T47D (cell line): ENCODE results near the gene MARCHF2.
"Not testable (repeated sequence)": the region's sequence is repeated elsewhere in the genome, so short reads cannot be mapped to it uniquely, and the experiment has no call there.

ENCODE experiments used
- DNase-seq, 2 experiments: peaks; one replicate each; pipeline versions ENCODE4 v3.0.0 to v3.0.0-alpha.2; 2011 to 2012; ENCODE audit warnings: low read depth in 1 of 2, low spot score in 1 of 2
- JUND ChIP-seq: IDR thresholded peaks from 2 replicates; pipeline ENCODE4 v1.6.1; 2012; ENCODE audit warnings: low read depth
- in situ Hi-C: cut with HindIII; loops from 2 replicates; pipeline ENCODE4 v1.10.0; 2016; ENCODE audit warnings: low sequenced_read_pairs, low pct_unique_long_range_greater_than_20kb

MARCHF2 gene

GRCh38 chr19:8377598-8377997, 35.5 kb upstream of the MARCHF2 start:
- TF ChIP-seq JUND = no peak
- DNase-seq = no peak
- in situ Hi-C loops = no loop called here

GRCh38 chr19:8379156-8379891, 33.8 kb upstream of the MARCHF2 start:
- in situ Hi-C loops, DNase-seq: not testable (repeated sequence)

- in situ Hi-C loops = not testable (repeated sequence)
These were observed 28.5 kb upstream of the MARCHF2 start for GRCh38 chr19:8384569-8384968.

GRCh38 chr19:8385103-8385502, 28.0 kb upstream of the MARCHF2 start:
- in situ Hi-C loops, DNase-seq: not testable (repeated sequence)

More at GRCh38 chr19:8384569-8384968, 28.5 kb upstream of the MARCHF2 start:
- not testable (repeated sequence) for DNase-seq

GRCh38 chr19:8385566-8385965, 27.5 kb upstream of the MARCHF2 start:
- peak in 1 of 2 experiments; percentile 57 for DNase-seq
- in situ Hi-C loops = not testable (repeated sequence)

- DNase-seq, in situ Hi-C loops: not testable (repeated sequence)
These were observed 26.7 kb upstream of the MARCHF2 start for GRCh38 chr19:8386419-8386818.

GRCh38 chr19:8386990-8387389, 26.1 kb upstream of the MARCHF2 start:
- no peak for TF ChIP-seq JUND
- DNase-seq = no peak
- in situ Hi-C loops = no loop called here

GRCh38 chr19:8387688-8388611, 25.2 kb upstream of the MARCHF2 start:
- 0 out of 2 replicates have a peak, but pooled peaks have one; percentile 9 for TF ChIP-seq JUND
- in situ Hi-C loops = no loop called here
- DNase-seq = peak in 1 of 2 experiments; percentile 65

- no peak for TF ChIP-seq JUND
- in situ Hi-C loops = no loop called here
- DNase-seq = no peak
These were observed 24.5 kb upstream of the MARCHF2 start for GRCh38 chr19:8388612-8388958.

GRCh38 chr19:8389891-8390616, 23.1 kb upstream of the MARCHF2 start, which contains the start of gene RAB11B:
TSS of gene RAB11B (plus strand) at chr19:8390360. CDS start at chr19:8390417, 57 bp downstream.
- no peak for TF ChIP-seq JUND
- peak; percentile 91 to 99 for DNase-seq
- in situ Hi-C loops = no loop called here

GRCh38 chr19:8390617-8390981, 22.5 kb upstream of the MARCHF2 start:
- in situ Hi-C loops = no loop called here
- no peak for TF ChIP-seq JUND
- peak; percentile 66 to 95 for DNase-seq

GRCh38 chr19:8391198-8392016, 21.7 kb upstream of the MARCHF2 start:
- in situ Hi-C loops = no loop called here
- DNase-seq = no peak
- TF ChIP-seq JUND = no peak
